ENCODE results near the gene PRSS53.

- TF ChIP-seq CTCF (IDR thresholded peaks at IDR 0.05) (no peak), POLR2A (IDR thresholded peaks at IDR 0.05) (no peak)
These were observed 456 bp upstream of the PRSS53 start for GRCh38 chr16:31089199-31089598.
